ENCODE data around the gene CFAP46.

The CFAP46 gene

GRCh38 chr10:132910186-132910880 lies 32.0 kb downstream of the CFAP46 start:
- no peaks in the 10 kb centered on the region; the same call in 1 of the 2 replicates for H3K9me3 ChIP-seq (ENCODE audit: insufficient read depth, low read depth, low read length)
- no peaks in the 10 kb centered on the region for H3K79me2 ChIP-seq (ENCODE audit: insufficient read depth, low read length)
- H3K36me3 ChIP-seq (ENCODE audit: insufficient read depth, low read length), result no peaks in the 10 kb centered on the region
- no peak overlapping the region for H3K4me3 ChIP-seq (ENCODE audit: low read length, poor library complexity, severe bottlenecking)
- TF ChIP-seq CTCF (conservative IDR thresholded peaks at IDR 0.05; ENCODE audit: low read length) (no peak), EZH2phosphoT487 (IDR thresholded peaks at IDR 0.05; ENCODE audit: borderline replicate concordance) (no peak)
- no peak overlapping the region for H2AFZ ChIP-seq (ENCODE audit: low read length)
- H3K9me2 ChIP-seq (replicated peaks; ENCODE audit: low read depth, low read length), result no peaks in the 10 kb centered on the region
- no peaks in the 10 kb centered on the region for H4K20me1 ChIP-seq (ENCODE audit: insufficient read depth, low read length, poor library complexity, severe bottlenecking)
- no peak overlapping the region for H3K4me2 ChIP-seq (ENCODE audit: low read depth, low read length, poor library complexity, severe bottlenecking)
- H3K4me1 ChIP-seq (ENCODE audit: insufficient read depth, low read length, poor library complexity, severe bottlenecking), result no peaks in the 10 kb centered on the region
- H3K27me3 ChIP-seq (ENCODE audit: insufficient read depth, low read length, poor library complexity, severe bottlenecking), result no peaks in the 10 kb centered on the region
- H3F3A ChIP-seq (ENCODE audit: low read depth), result no peaks in the 10 kb centered on the region
- H3K9ac ChIP-seq (ENCODE audit: low read depth, low read length, poor library complexity, severe bottlenecking), result no peak overlapping the region

- Histone ChIP-seq H3K9me3 (ENCODE audit: insufficient read depth, low read depth, low read length) (no peaks in the 10 kb centered on the region; the same call in 1 of the 2 replicates), H3K9ac (ENCODE audit: low read depth, low read length, poor library complexity, severe bottlenecking) (no peak overlapping the region), H2AFZ (ENCODE audit: low read length) (no peak overlapping the region), H3K9me2 (replicated peaks; ENCODE audit: low read depth, low read length) (no peaks in the 10 kb centered on the region), H4K20me1 (ENCODE audit: insufficient read depth, low read length, poor library complexity, severe bottlenecking) (no peaks in the 10 kb centered on the region), H3K36me3 (ENCODE audit: insufficient read depth, low read length) (no peaks in the 10 kb centered on the region), H3K4me3 (ENCODE audit: low read length, poor library complexity, severe bottlenecking) (no peak overlapping the region), H3K4me2 (ENCODE audit: low read depth, low read length, poor library complexity, severe bottlenecking) (no peak overlapping the region), H3K4me1 (ENCODE audit: insufficient read depth, low read length, poor library complexity, severe bottlenecking) (no peaks in the 10 kb centered on the region), H3K27me3 (ENCODE audit: insufficient read depth, low read length, poor library complexity, severe bottlenecking) (no peaks in the 10 kb centered on the region), H3F3A (ENCODE audit: low read depth) (no peaks in the 10 kb centered on the region), H3K79me2 (ENCODE audit: insufficient read depth, low read length) (no peaks in the 10 kb centered on the region)
- TF ChIP-seq EZH2phosphoT487 (IDR thresholded peaks at IDR 0.05; ENCODE audit: borderline replicate concordance) (no peak), CTCF (conservative IDR thresholded peaks at IDR 0.05; ENCODE audit: low read length) (no peak)
Observed at GRCh38 chr10:132909491-132910071, 32.8 kb downstream of the CFAP46 start.

DNA sequence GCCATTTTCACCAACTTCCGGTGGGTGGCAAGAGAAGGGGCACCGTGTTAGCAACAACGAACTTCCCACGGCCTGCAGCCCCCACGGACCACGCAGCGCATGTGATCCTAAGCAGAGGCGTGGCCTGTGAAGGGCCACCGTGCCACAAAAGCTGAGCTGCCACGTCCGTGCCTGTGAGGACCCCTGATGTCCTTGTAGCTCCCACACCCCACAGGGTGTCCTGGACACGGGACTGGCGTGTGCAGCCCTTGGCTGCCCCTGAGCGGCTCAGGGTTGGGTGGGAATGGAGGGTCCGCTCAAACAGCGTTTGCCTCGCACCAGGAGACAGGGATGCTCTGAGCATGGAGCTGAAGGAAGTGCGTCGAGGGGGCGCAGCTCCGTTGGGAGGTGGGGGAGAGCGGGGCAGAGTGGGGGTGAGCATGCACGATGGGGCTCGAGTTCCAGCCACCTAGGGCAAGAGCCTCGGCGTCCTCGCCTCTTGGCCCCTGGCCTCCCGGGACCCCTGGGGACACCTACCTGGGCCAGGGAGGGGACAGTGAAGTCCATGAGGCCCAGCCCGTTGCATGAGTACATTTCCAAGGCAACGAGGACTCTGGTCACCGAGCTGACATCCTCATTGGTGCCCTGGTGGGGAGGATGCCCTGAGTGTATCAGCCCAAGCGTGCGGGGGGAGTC lies 33.6 kb downstream of the CFAP46 start:
- no peaks in the 10 kb centered on the region for H3K27me3 ChIP-seq (ENCODE audit: insufficient read depth, low read length, poor library complexity, severe bottlenecking)
- H3K4me2 ChIP-seq (ENCODE audit: low read depth, low read length, poor library complexity, severe bottlenecking), result no peak overlapping the region
- no peak overlapping the region for H2AFZ ChIP-seq (ENCODE audit: low read length)
- no peaks in the 10 kb centered on the region for H3K79me2 ChIP-seq (ENCODE audit: insufficient read depth, low read length)
- no peak for TF ChIP-seq CTCF (conservative IDR thresholded peaks at IDR 0.05; ENCODE audit: low read length)
- TF ChIP-seq EZH2phosphoT487 (IDR thresholded peaks at IDR 0.05; ENCODE audit: borderline replicate concordance), result no peak
- H4K20me1 ChIP-seq (ENCODE audit: insufficient read depth, low read length, poor library complexity, severe bottlenecking), result no peaks in the 10 kb centered on the region
- no peaks in the 10 kb centered on the region for H3K4me1 ChIP-seq (ENCODE audit: insufficient read depth, low read length, poor library complexity, severe bottlenecking)
- no peak overlapping the region for H3K9ac ChIP-seq (ENCODE audit: low read depth, low read length, poor library complexity, severe bottlenecking)
- no peak overlapping the region for H3K4me3 ChIP-seq (ENCODE audit: low read length, poor library complexity, severe bottlenecking)
- no peaks in the 10 kb centered on the region for H3F3A ChIP-seq (ENCODE audit: low read depth)
- no peaks in the 10 kb centered on the region; the same call in 1 of the 2 replicates for H3K9me3 ChIP-seq (ENCODE audit: insufficient read depth, low read depth, low read length)
- H3K9me2 ChIP-seq (replicated peaks; ENCODE audit: low read depth, low read length), result no peaks in the 10 kb centered on the region
- H3K36me3 ChIP-seq (ENCODE audit: insufficient read depth, low read length), result no peaks in the 10 kb centered on the region
